Measurements from ENCODE around the gene FREM2. TPM values are rescaled to one million over a fixed set of nuclear protein-coding genes. Genes with fewer than 3 reads are reported as not detected.

FREM2 gene
- total RNA-seq, 6 experiments from 2014 or later, result 0.18 to 2.9 (median 1.5) TPM

- H3K27ac ChIP-seq, result no peak overlapping the region
- TF ChIP-seq POLR2A (IDR thresholded peaks at IDR 0.05) (no peak), CTCF (IDR thresholded peaks at IDR 0.05) (no peak)
- H3K36me3 ChIP-seq, result no peaks in the 10 kb centered on the region
- H3K4me1 ChIP-seq, result no peaks in the 10 kb centered on the region
- 57% methylated on average over 2 of the region's 2 CpGs for WGBS (ENCODE audit: insufficient coverage, low coverage, low lambda C conversion rate, missing lambda C conversion rate)
- H3K27me3 ChIP-seq, result peaks cover 0 to 3% of the 10 kb centered on the region in 2 donors
- no peaks in the 10 kb centered on the region for H3K9me3 ChIP-seq
- intact Hi-C loops (cut with DNase I), result no loop called here
- DNase-seq, result no peak
- H3K4me3 ChIP-seq, result no peak overlapping the region
- no peak for ATAC-seq
Observed at GRCh38 chr13:38661010-38661675, 25.7 kb upstream of the FREM2 start.

GRCh38 chr13:38662362-38662761, 24.5 kb upstream of the FREM2 start:
- ATAC-seq (no peak), DNase-seq (no peak)
- intact Hi-C loops (cut with DNase I), result no loop called here
- peaks cover 0 to 3% of the 10 kb centered on the region in 2 donors for H3K27me3 ChIP-seq
- no peak for TF ChIP-seq CTCF (IDR thresholded peaks at IDR 0.05)
- 40% methylated on average over 2 of the region's 2 CpGs for WGBS (ENCODE audit: insufficient coverage, low coverage, low lambda C conversion rate, missing lambda C conversion rate)
- H3K4me3 ChIP-seq, result no peak overlapping the region
- H3K4me1 ChIP-seq, result no peaks in the 10 kb centered on the region
- no peaks in the 10 kb centered on the region for H3K36me3 ChIP-seq
- H3K27ac ChIP-seq, result no peak overlapping the region
- H3K9me3 ChIP-seq, result no peaks in the 10 kb centered on the region

- intact Hi-C loops (cut with DNase I), result no loop called here
- no peaks in the 10 kb centered on the region for H3K9me3 ChIP-seq
- peaks cover 0 to 3% of the 10 kb centered on the region in 2 donors for H3K27me3 ChIP-seq
- TF ChIP-seq CTCF (IDR thresholded peaks at IDR 0.05) (no peak), POLR2A (IDR thresholded peaks at IDR 0.05) (no peak)
- ATAC-seq, result no peak
- H3K4me1 ChIP-seq, result no peaks in the 10 kb centered on the region
- H3K4me3 ChIP-seq, result no peak overlapping the region
- 93% methylated on average over 2 of the region's 2 CpGs for WGBS (ENCODE audit: insufficient coverage, low coverage, low lambda C conversion rate, missing lambda C conversion rate)
- no peak for DNase-seq
- no peak overlapping the region for H3K27ac ChIP-seq
- no peaks in the 10 kb centered on the region for H3K36me3 ChIP-seq
Observed at GRCh38 chr13:38664906-38665305, 22.0 kb upstream of the FREM2 start.

- WGBS (ENCODE audit: insufficient coverage, low coverage, low lambda C conversion rate, missing lambda C conversion rate), result 79% methylated on average over 6 of the region's 6 CpGs
- Histone ChIP-seq H3K36me3 (no peaks in the 10 kb centered on the region), H3K27ac (no peak overlapping the region), H3K4me3 (no peak overlapping the region), H3K9me3 (no peaks in the 10 kb centered on the region), H3K27me3 (peaks cover 0 to 3% of the 10 kb centered on the region in 2 donors), H3K4me1 (no peaks in the 10 kb centered on the region)
- intact Hi-C loops (cut with DNase I), result no loop called here
- ATAC-seq (no peak), DNase-seq (no peak)
- TF ChIP-seq POLR2A (IDR thresholded peaks at IDR 0.05) (no peak), CTCF (IDR thresholded peaks at IDR 0.05) (no peak)
Observed at GRCh38 chr13:38667526-38668109, 19.3 kb upstream of the FREM2 start.
